Measurements from ENCODE around the gene KRT80.

The KRT80 gene

GRCh38 chr12:52197371-52198231 lies 5.8 kb upstream of the KRT80 start:
- DNase-seq = no peak

GRCh38 chr12:52195065-52195730 lies 3.4 kb upstream of the KRT80 start:
- DNase-seq = no peak

GRCh38 chr12:52193991-52194390 lies 2.2 kb upstream of the KRT80 start:
- DNase-seq = no peak

GRCh38 chr12:52193532-52193931 lies 1.7 kb upstream of the KRT80 start:
- no peak for DNase-seq

- DNase-seq = no peak
These were observed 719 bp downstream of the KRT80 start for GRCh38 chr12:52190860-52191729.

GRCh38 chr12:52189376-52190174 lies 2.2 kb downstream of the KRT80 start:
- DNase-seq = no peak

GRCh38 chr12:52188658-52189057 lies 3.2 kb downstream of the KRT80 start:
- no peak for DNase-seq

- no peak for DNase-seq
These were observed 4.2 kb downstream of the KRT80 start for GRCh38 chr12:52187640-52188039.

GRCh38 chr12:52187206-52187605 lies 4.6 kb downstream of the KRT80 start:
- no peak for DNase-seq

GRCh38 chr12:52186118-52186840 lies 5.5 kb downstream of the KRT80 start:
- no peak for DNase-seq

- DNase-seq = no peak
These were observed 6.3 kb downstream of the KRT80 start for GRCh38 chr12:52185400-52185967.

GRCh38 chr12:52184813-52185212 lies 7.0 kb downstream of the KRT80 start:
- no peak for DNase-seq

GRCh38 chr12:52183971-52184370 lies 7.8 kb downstream of the KRT80 start:
- DNase-seq = no peak

GRCh38 chr12:52183544-52183910 lies 8.3 kb downstream of the KRT80 start:
- no peak for DNase-seq

GRCh38 chr12:52182898-52183543 lies 8.8 kb downstream of the KRT80 start:
- DNase-seq = no peak

GRCh38 chr12:52182384-52182783 lies 9.4 kb downstream of the KRT80 start:
- no peak for DNase-seq

GRCh38 chr12:52181746-52182145 lies 10.1 kb downstream of the KRT80 start:
- no peak for DNase-seq

GRCh38 chr12:52180971-52181628 lies 10.7 kb downstream of the KRT80 start:
- no peak for DNase-seq

- no peak for DNase-seq
These were observed 12.3 kb downstream of the KRT80 start for GRCh38 chr12:52179396-52179973.

- DNase-seq = no peak
These were observed 12.8 kb downstream of the KRT80 start for GRCh38 chr12:52178984-52179383.

Measured in stimulated activated CD8-positive, alpha-beta memory T cell treated with anti-CD3 and anti-CD28 coated beads, Interleukin-4, amount 100 ng/mL, for 48 hours (primary cell).